MCF 10A (cell line): ENCODE data around the gene KRTAP10-8. TPM values are rescaled to one million over a fixed set of nuclear protein-coding genes. Genes with fewer than 3 reads are reported as not detected.
"Not testable (repeated sequence)": the region's sequence is repeated elsewhere in the genome, so short reads cannot be mapped to it uniquely, and the experiment has no call there.

Experiments used
- BruUV-seq: library from RNA; stranded (reverse); fragments of 400-500 nt; replicated peaks from 2 replicates; lab custom pipeline; 2021; lab: Mats Ljungman, UMichigan
- CTCF ChIA-PET: fragments of 300-600 bp; sonication (Branson Sonifier 250); formaldehyde crosslinking; extraction: SDS; loops from one replicate; lab custom pipeline; 2021; ENCODE audit warnings: antibody characterized with exemption, inconsistent platforms; lab: Yijun Ruan, JAX
- POLR2A ChIA-PET: fragments of 300-600, 350-650 bp; sonication (Branson Sonifier 250); formaldehyde crosslinking; extraction: SDS; loops from one replicate; lab custom pipeline; 2020; ENCODE audit warnings: antibody characterized with exemption, inconsistent platforms; lab: Yijun Ruan, JAX
- DNase-seq: peaks from one replicate; pipeline ENCODE4 v3.0.0-alpha.2; 2018; ENCODE audit not compliant: unreplicated experiment
- H3K27ac Mint-ChIP-seq: one replicate; pipeline ENCODE4 v1.8.0; 2022; ENCODE audit warnings: mild to moderate bottlenecking, low read depth, mixed read lengths; ENCODE audit not compliant: unreplicated experiment
- H3K27me3 Mint-ChIP-seq: one replicate; pipeline ENCODE4 v1.8.0; 2022; ENCODE audit warnings: mixed read lengths; ENCODE audit not compliant: insufficient read depth, unreplicated experiment
- H3K36me3 Mint-ChIP-seq: one replicate; pipeline ENCODE4 v1.8.0; 2022; ENCODE audit warnings: mild to moderate bottlenecking, moderate library complexity, mixed read lengths; ENCODE audit not compliant: insufficient read depth, unreplicated experiment
- H3K4me1 Mint-ChIP-seq: one replicate; pipeline ENCODE4 v1.8.0; 2022; ENCODE audit warnings: mixed read lengths; ENCODE audit not compliant: insufficient read depth, unreplicated experiment
- H3K4me3 Mint-ChIP-seq: one replicate; pipeline ENCODE4 v1.8.0; 2022; ENCODE audit warnings: mild to moderate bottlenecking, moderate library complexity, mixed read lengths; ENCODE audit not compliant: unreplicated experiment
- H3K9me3 Mint-ChIP-seq: one replicate; pipeline ENCODE4 v1.8.0; 2022; ENCODE audit warnings: mixed read lengths; ENCODE audit not compliant: unreplicated experiment
- CTCF ChIP-seq: fragments of 200-600 bp; IDR thresholded peaks from one replicate; pipeline ENCODE4 v1.8.0; 2022; ENCODE audit warnings: antibody characterized with exemption, mild to moderate bottlenecking; ENCODE audit not compliant: unreplicated experiment
- intact Hi-C: fragments of 100-400 bp; cut with micrococcal nuclease; formaldehyde crosslinking; loops from 2 replicates; pipeline ENCODE4 v1.14.1; 2022
- total RNA-seq: library from RNA; stranded (reverse); gene quantifications from 2 replicates; pipeline ENCODE4 v1.2.3, GENCODE V29; 2022

Gene KRTAP10-8
- total RNA-seq, 1 experiment from 2014 or later: not detected

DNA sequence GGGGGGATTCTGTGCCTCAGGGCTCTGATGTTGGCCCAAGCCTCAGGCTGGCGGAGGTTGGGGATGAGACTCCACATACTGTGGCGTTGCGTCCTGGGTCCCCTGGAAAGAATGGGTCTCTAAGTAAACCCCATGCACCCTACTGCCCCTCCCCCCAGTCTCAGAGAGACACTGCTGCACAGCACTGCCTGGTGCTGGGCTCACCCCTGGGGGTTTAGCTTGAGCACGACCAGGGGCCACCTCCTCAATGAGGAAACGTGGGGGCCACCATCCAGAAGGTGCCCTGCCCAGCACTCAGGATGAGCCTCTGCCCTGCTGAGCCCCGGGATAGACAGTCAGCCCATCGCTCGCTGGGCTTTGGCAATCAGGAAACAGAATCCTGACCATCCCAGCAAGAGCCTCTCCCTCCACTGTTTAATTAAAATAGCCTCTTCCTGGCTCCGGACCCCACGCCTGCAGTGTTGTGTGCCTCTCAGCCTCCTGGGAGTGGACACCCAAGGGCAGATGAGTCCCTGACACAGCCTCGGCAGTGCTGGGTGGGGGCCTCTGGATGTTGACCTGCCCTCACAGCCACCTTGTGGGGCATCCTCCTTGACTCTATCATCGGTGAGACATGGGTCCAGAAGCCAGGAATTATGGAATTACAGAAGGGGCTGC lies 41.9 kb upstream of the KRTAP10-8 start:
- peaks cover 6% of the 10 kb centered on the region for H3K4me1 Mint-ChIP-seq
- BruUV-seq: no TSS peak
- no peaks in the 10 kb centered on the region for H3K36me3 Mint-ChIP-seq
- POLR2A ChIA-PET: no interaction called here
- CTCF ChIA-PET: interaction anchor here (0.6 to 0.9 kb wide), 2 partner anchors 11 to 653 kb away, joined by 3 read pairs; partner anchors contain the start of gene KRTAP10-5
- H3K4me3 Mint-ChIP-seq: no peak overlapping the region
- DNase-seq: no peak
- TF ChIP-seq CTCF: no peak
- H3K27me3 Mint-ChIP-seq: peaks cover 34% of the 10 kb centered on the region
- H3K27ac Mint-ChIP-seq: no peak overlapping the region
- intact Hi-C loops: no loop called here
- peaks cover 17% of the 10 kb centered on the region for H3K9me3 Mint-ChIP-seq

DNA sequence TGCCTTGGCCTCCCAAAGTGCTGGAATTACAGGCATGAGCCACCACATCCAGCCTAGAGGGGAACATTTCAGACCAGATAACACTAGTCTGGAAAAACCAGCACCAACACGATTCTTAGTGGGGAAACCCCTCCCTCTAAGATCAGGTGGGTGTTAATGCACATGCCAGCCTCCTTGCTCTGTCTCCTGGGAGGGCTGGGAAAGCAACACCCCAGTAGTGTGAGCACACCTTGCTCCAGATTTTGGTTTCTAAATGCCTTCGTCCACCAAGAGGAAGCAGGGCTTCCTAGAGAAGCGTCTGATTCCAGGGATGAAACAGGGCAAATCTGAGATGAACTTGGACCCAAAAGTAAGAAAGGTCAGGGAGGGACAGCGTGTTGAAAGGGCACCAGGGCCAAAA lies 40.6 kb upstream of the KRTAP10-8 start:
- BruUV-seq: no TSS peak
- no peak overlapping the region for H3K27ac Mint-ChIP-seq
- POLR2A ChIA-PET: no interaction called here
- no peak for DNase-seq
- CTCF ChIA-PET: no interaction called here
- H3K27me3 Mint-ChIP-seq: peaks cover 45% of the 10 kb centered on the region
- H3K4me3 Mint-ChIP-seq: no peak overlapping the region
- TF ChIP-seq CTCF: no peak
- H3K4me1 Mint-ChIP-seq: peaks cover 7% of the 10 kb centered on the region
- intact Hi-C loops: no loop called here
- peaks cover 17% of the 10 kb centered on the region for H3K9me3 Mint-ChIP-seq
- no peaks in the 10 kb centered on the region for H3K36me3 Mint-ChIP-seq

GRCh38 chr21:44571844-44572782 lies 39.8 kb upstream of the KRTAP10-8 start:
- no peak for TF ChIP-seq CTCF
- POLR2A ChIA-PET: no interaction called here
- Mint-ChIP-seq H3K9me3 (peaks cover 20% of the 10 kb centered on the region), H3K36me3 (no peaks in the 10 kb centered on the region), H3K4me3 (no peak overlapping the region), H3K27me3 (peaks cover 45% of the 10 kb centered on the region), H3K27ac (no peak overlapping the region), H3K4me1 (peaks cover 7% of the 10 kb centered on the region)
- CTCF ChIA-PET: no interaction called here
- no TSS peak for BruUV-seq
- no peak for DNase-seq
- intact Hi-C loops: no loop called here

DNA sequence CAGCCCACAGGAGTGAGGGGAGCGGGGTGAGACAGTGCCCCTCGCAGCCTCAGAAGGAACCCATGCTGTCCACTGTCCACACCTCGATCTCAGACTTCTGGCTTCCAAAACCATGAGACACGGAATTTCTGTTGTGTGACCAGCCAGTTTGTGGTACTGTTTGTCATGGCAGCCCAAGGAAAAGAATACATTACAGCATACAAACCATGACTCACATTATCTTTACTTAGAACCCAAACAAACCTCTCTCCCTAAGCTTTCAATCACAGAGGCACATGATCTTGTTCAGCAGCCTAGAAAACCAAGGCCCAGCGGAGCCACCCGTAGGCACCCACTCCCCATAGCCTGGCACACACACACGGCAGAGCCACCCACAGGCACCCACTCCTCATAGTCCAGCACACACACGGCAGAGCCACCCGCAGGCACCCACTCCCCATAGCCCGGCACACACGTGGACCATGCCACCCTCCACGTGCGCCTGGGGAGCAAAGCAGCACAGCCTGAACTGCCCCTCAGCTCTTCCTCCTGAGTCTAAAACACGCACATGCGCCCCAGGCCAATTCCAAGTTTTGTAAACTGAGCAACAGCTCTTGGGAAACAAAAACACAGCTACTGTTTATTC lies 38.8 kb upstream of the KRTAP10-8 start:
- peaks cover 25% of the 10 kb centered on the region for H3K9me3 Mint-ChIP-seq
- BruUV-seq: no TSS peak
- no peak for TF ChIP-seq CTCF
- no peak overlapping the region for H3K4me3 Mint-ChIP-seq
- CTCF ChIA-PET: interaction anchor here (0.6 kb wide), 1 partner anchor 28 kb away, joined by 4 read pairs; no protein-coding TSS in a partner anchor
- H3K4me1 Mint-ChIP-seq: peaks cover 7% of the 10 kb centered on the region
- H3K27me3 Mint-ChIP-seq: peaks cover 45% of the 10 kb centered on the region
- H3K36me3 Mint-ChIP-seq: no peaks in the 10 kb centered on the region
- H3K27ac Mint-ChIP-seq: no peak overlapping the region
- POLR2A ChIA-PET: no interaction called here
- intact Hi-C loops: no loop called here
- no peak for DNase-seq

- Mint-ChIP-seq H3K27me3 (peaks cover 45% of the 10 kb centered on the region), H3K27ac (peak within 1 kb of the TSS; percentile 79), H3K9me3 (peaks cover 25% of the 10 kb centered on the region)
- DNase-seq, POLR2A ChIA-PET, BruUV-seq, H3K36me3 Mint-ChIP-seq, H3K4me1 Mint-ChIP-seq, H3K4me3 Mint-ChIP-seq, intact Hi-C loops: not testable (repeated sequence)
- CTCF ChIA-PET: interaction anchor here (0.6 to 0.7 kb wide), 2 partner anchors 56 to 136 kb away, joined by 3 read pairs; no protein-coding TSS in a partner anchor
These were observed 38.0 kb upstream of the KRTAP10-8 start, which contains the start of gene KRTAP10-4 for GRCh38 chr21:44573630-44574456. TSS of gene KRTAP10-4 (plus strand) at chr21:44573729. CDS start at chr21:44573759, 30 bp downstream.
